C4-2B (cell line): ENCODE data around the gene UNC13B.
A peak's percentile ranks its signal among the peaks of the same experiment; 100 is the strongest.

Experiments used
- H3K27ac ChIP-seq: fragments of 450-650 bp; 2 replicates; pipeline ENCODE4 v1.5.1; 2017
- CTCF ChIP-seq: fragments of 450-650 bp; conservative IDR thresholded peaks from 2 replicates; pipeline ENCODE4 v1.5.1; 2017; ENCODE audit warnings: mild to moderate bottlenecking
- ZFX ChIP-seq: fragments of 450-650 bp; IDR thresholded peaks from 2 replicates; pipeline ENCODE4 v1.6.1; 2017

The UNC13B gene

GRCh38 chr9:35322075-35322885 is 160.5 kb downstream of the UNC13B start:
- H3K27ac ChIP-seq: no peak overlapping the region
- TF ChIP-seq CTCF (no peak), ZFX (no peak)

- TF ChIP-seq ZFX (no peak), CTCF (no peak)
Observed at GRCh38 chr9:35324966-35325365, 163.2 kb downstream of the UNC13B start.

GRCh38 chr9:35333551-35333950 is 171.7 kb downstream of the UNC13B start:
- TF ChIP-seq ZFX: no peak
- TF ChIP-seq CTCF: no peak
- no peak overlapping the region for H3K27ac ChIP-seq

More at GRCh38 chr9:35324966-35325365, 163.2 kb downstream of the UNC13B start:
- no peak overlapping the region for H3K27ac ChIP-seq

GRCh38 chr9:35335164-35335563 is 173.4 kb downstream of the UNC13B start:
- TF ChIP-seq CTCF (no peak), ZFX (no peak)
- no peak overlapping the region for H3K27ac ChIP-seq

- no peak overlapping the region for H3K27ac ChIP-seq
- TF ChIP-seq CTCF (no peak), ZFX (no peak)
Observed at GRCh38 chr9:35338086-35338485, 176.3 kb downstream of the UNC13B start.

DNA sequence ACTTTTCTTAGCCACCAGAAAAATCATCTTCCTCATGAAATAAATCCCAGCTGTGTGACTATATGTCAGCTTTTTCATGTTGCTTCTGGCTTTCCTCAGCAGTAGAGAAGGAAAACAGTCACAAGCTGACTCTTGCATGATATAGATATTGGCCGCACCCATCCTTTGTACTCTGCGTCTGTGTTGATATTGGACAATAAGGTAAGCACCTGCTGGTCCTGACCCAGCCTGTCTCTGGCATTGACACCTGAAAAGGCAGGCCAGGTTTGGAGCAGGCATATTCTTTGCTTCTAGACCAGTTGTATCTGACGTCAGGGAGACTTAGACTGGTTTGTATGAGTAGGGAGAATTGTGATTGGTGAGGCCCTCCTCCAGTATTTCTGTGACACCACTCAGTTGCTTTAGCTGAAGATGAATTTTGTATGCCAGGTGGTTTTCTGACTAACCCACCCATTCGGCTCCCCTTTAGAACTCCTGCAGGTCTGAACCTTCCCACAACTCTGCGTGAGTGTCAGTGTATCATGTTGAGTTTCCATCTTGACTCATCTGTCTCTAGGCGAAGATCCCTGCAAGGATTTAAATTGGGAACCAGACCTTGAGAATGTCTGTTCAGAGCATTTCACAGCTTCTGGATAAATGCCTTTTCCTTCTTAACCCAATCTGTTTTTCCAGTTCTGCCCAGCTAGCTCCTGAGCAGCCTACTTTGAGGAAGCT is 176.9 kb downstream of the UNC13B start:
- TF ChIP-seq ZFX: no peak
- TF ChIP-seq CTCF: no peak
- no peak overlapping the region for H3K27ac ChIP-seq

- no peak for TF ChIP-seq CTCF
- no peak for TF ChIP-seq ZFX
- H3K27ac ChIP-seq: peak overlapping the region; percentile 35; the same call in 1 of the 2 replicates
Observed at GRCh38 chr9:35340046-35340445, 178.2 kb downstream of the UNC13B start.
